HepG2 (cell line): ENCODE measurements around the gene SLFN11.

Source experiments
- BRCA1 ChIP-seq: sonication (generic); formaldehyde crosslinking; IDR thresholded peaks from 2 replicates; pipeline ENCODE4 v1.4.0; 2020; ENCODE audit warnings: missing genetic modification reagents
- CEBPB ChIP-seq: IDR thresholded peaks from 2 replicates; pipeline ENCODE4 v1.6.1; 2011; ENCODE audit warnings: low read depth, low read length, improper control_type of control experiment, borderline replicate concordance
- CREM ChIP-seq, 2 experiments: sonication (generic) in 1 of 2; formaldehyde crosslinking in 1 of 2; IDR thresholded peaks; 2 replicates each; pipeline versions ENCODE4 v1.4.0 to v1.6.1; 2016 to 2020; ENCODE audit warnings: antibody characterized with exemption in 1 of 2, mild to moderate bottlenecking in 1 of 2, missing genetic modification reagents in 1 of 2
- CTCF ChIP-seq: sonication (generic); formaldehyde crosslinking; IDR thresholded peaks from 2 replicates; pipeline ENCODE4 v1.5.0; 2020; ENCODE audit warnings: mild to moderate bottlenecking, missing genetic modification reagents, moderate library complexity
- MTF1 ChIP-seq: sonication (generic); formaldehyde crosslinking; IDR thresholded peaks from 2 replicates; pipeline ENCODE4 v1.5.0; 2020; ENCODE audit warnings: missing genetic modification reagents
- RERE ChIP-seq: IDR thresholded peaks from 2 replicates; pipeline ENCODE4 v1.6.1; 2016; ENCODE audit warnings: low read depth, missing genetic modification reagents, missing compliant biosample characterization
- RNF2 ChIP-seq: fragments of 450-650 bp; conservative IDR thresholded peaks from 2 replicates; pipeline ENCODE4 v1.6.1; 2016; ENCODE audit warnings: low read depth
- SMAD3 ChIP-seq: sonication (generic); formaldehyde crosslinking; IDR thresholded peaks from 2 replicates; pipeline ENCODE4 v1.4.0; 2020; ENCODE audit warnings: missing genetic modification reagents
- USF2 ChIP-seq, 2 experiments: sonication (generic) in 1 of 2; formaldehyde crosslinking in 1 of 2; IDR thresholded peaks; 2 replicates each; pipeline versions ENCODE4 v1.5.1 to v1.6.1; 2011 to 2020; ENCODE audit warnings: borderline replicate concordance in 1 of 2, low read depth in 1 of 2, low read length in 1 of 2, mild to moderate bottlenecking in 1 of 2, missing genetic modification reagents in 1 of 2, moderate library complexity in 1 of 2
- ZNF30 ChIP-seq: sonication (generic); formaldehyde crosslinking; IDR thresholded peaks from 2 replicates; pipeline ENCODE4 v1.5.0; 2020; ENCODE audit warnings: mild to moderate bottlenecking, missing genetic modification reagents

- TF ChIP-seq BRCA1 (CRISPR knock-in tag) (no peak), SMAD3 (CRISPR knock-in tag) (no peak), USF2 (IDR thresholded peaks at IDR 0.05; ENCODE audit: low read depth, low read length) (no peak), USF2 (CRISPR knock-in tag; IDR thresholded peaks at IDR 0.05; ENCODE audit: borderline replicate concordance) (no peak), CTCF (CRISPR knock-in tag) (no peak), CEBPB (no peak), CREM (IDR thresholded peaks at IDR 0.05) (no peak), CREM (CRISPR knock-in tag; IDR thresholded peaks at IDR 0.05) (no peak), ZNF30 (CRISPR knock-in tag) (no peak), RNF2 (no peak), MTF1 (CRISPR knock-in tag) (no peak), RERE (CRISPR knock-in tag) (no peak)
Measured at GRCh38 chr17:35312346-35312745, 61.1 kb downstream of the SLFN11 start.
